ENCODE data around the gene KIAA0513.

- TF ChIP-seq CTCF (IDR thresholded peaks at IDR 0.05) (no peak), POLR2A (IDR thresholded peaks at IDR 0.05) (no peak)
Observed at GRCh38 chr16:84986102-84986501, 41.5 kb upstream of the KIAA0513 start.
